Mesenchymal stem cell (in vitro differentiated cells and primary cell): ENCODE measurements around the gene RASGRF2.
A peak's percentile ranks its signal among the peaks of the same experiment; 100 is the strongest.

ENCODE experiments used
- DNase-seq: peaks from one replicate; pipeline ENCODE4 v3.0.0-alpha.2; 2013
- H2AFZ ChIP-seq: one replicate; pipeline ENCODE4 v1.6.1; 2013; ENCODE audit warnings: low read depth, mild to moderate bottlenecking, control low read depth, inconsistent platforms, low read length, moderate library complexity
- H2AK5ac ChIP-seq: 2 replicates; pipeline ENCODE4 v1.6.1; 2013; ENCODE audit warnings: low read length, moderate library complexity, mild to moderate bottlenecking, inconsistent platforms; ENCODE audit not compliant: severe bottlenecking
- H2BK120ac ChIP-seq: one replicate; pipeline ENCODE4 v1.6.1; 2013; ENCODE audit warnings: low read depth, mild to moderate bottlenecking, inconsistent platforms, low read length, moderate library complexity
- H2BK12ac ChIP-seq, 2 experiments: one replicate each; pipeline ENCODE4 v1.6.1; 2013; ENCODE audit warnings: inconsistent platforms in 2 of 2, low read length in 2 of 2, mild to moderate bottlenecking in 2 of 2, moderate library complexity in 2 of 2, control low read depth in 1 of 2
- H2BK15ac ChIP-seq: one replicate; pipeline ENCODE4 v1.6.1; 2013; ENCODE audit warnings: mild to moderate bottlenecking, low read depth, inconsistent platforms; ENCODE audit not compliant: poor library complexity, severe bottlenecking
- H2BK5ac ChIP-seq: 2 replicates; pipeline ENCODE4 v1.6.1; 2013; ENCODE audit warnings: low read depth, mild to moderate bottlenecking, low read length, control low read depth, inconsistent platforms; ENCODE audit not compliant: poor library complexity, severe bottlenecking
- H3K14ac ChIP-seq, 2 experiments: one replicate each; pipeline ENCODE4 v1.6.1; 2013; ENCODE audit warnings: inconsistent platforms in 2 of 2, low read length in 2 of 2, control low read depth in 1 of 2, mild to moderate bottlenecking in 1 of 2, moderate library complexity in 1 of 2
- H3K18ac ChIP-seq, 2 experiments: one replicate each; pipeline ENCODE4 v1.6.1; 2013; ENCODE audit warnings: inconsistent platforms in 2 of 2, low read length in 2 of 2, control low read depth in 1 of 2, low read depth in 1 of 2, mild to moderate bottlenecking in 1 of 2
- H3K23ac ChIP-seq, 2 experiments: one replicate each; pipeline ENCODE4 v1.6.1; 2013; ENCODE audit warnings: inconsistent platforms in 2 of 2, low read length in 2 of 2, mild to moderate bottlenecking in 2 of 2, moderate library complexity in 2 of 2, control low read depth in 1 of 2
- H3K27ac ChIP-seq: 2 replicates; pipeline ENCODE4 v1.5.1; 2013; ENCODE audit warnings: mild to moderate bottlenecking, moderate library complexity, low read length, control low read depth, inconsistent platforms; ENCODE audit not compliant: poor library complexity, severe bottlenecking
- H3K27me3 ChIP-seq, 2 experiments: 2 replicates each; pipeline versions ENCODE4 v1.6.1 to v1.7.0; 2013; ENCODE audit warnings: low read length in 2 of 2, mild to moderate bottlenecking in 2 of 2, moderate library complexity in 2 of 2, control low read depth in 1 of 2, inconsistent platforms in 1 of 2; ENCODE audit not compliant: control insufficient read depth in 1 of 2, insufficient read depth in 1 of 2
- H3K36me3 ChIP-seq, 2 experiments: 2 replicates each; pipeline versions ENCODE4 v1.6.1 to v1.7.0; 2013; ENCODE audit warnings: low read length in 2 of 2, control low read depth in 1 of 2, inconsistent platforms in 1 of 2, low read depth in 1 of 2, mild to moderate bottlenecking in 1 of 2; ENCODE audit not compliant: insufficient read depth in 2 of 2, control insufficient read depth in 1 of 2
- H3K4ac ChIP-seq, 2 experiments: one replicate each; pipeline ENCODE4 v1.6.1; 2013; ENCODE audit warnings: inconsistent platforms in 2 of 2, low read length in 2 of 2, mild to moderate bottlenecking in 2 of 2, moderate library complexity in 2 of 2, control low read depth in 1 of 2, low read depth in 1 of 2
- H3K4me1 ChIP-seq: 2 replicates; pipeline ENCODE4 v1.6.1; 2013; ENCODE audit warnings: low read depth, low read length, control low read depth; ENCODE audit not compliant: control insufficient read depth, insufficient read depth
- H3K4me2 ChIP-seq: 2 replicates; pipeline ENCODE4 v1.6.1; 2013; ENCODE audit warnings: low read length, mild to moderate bottlenecking, inconsistent platforms; ENCODE audit not compliant: poor library complexity, severe bottlenecking
- H3K4me3 ChIP-seq, 2 experiments: 2 replicates each; pipeline versions ENCODE4 v1.5.1 to v1.7.0; 2013; ENCODE audit warnings: low read length in 2 of 2, mild to moderate bottlenecking in 2 of 2, control low read depth in 1 of 2, low read depth in 1 of 2; ENCODE audit not compliant: insufficient read depth in 1 of 2
- H3K79me1 ChIP-seq: replicated peaks from 2 replicates; pipeline ENCODE4 v1.6.1; 2013; ENCODE audit warnings: mild to moderate bottlenecking, control low read depth, low read length, inconsistent platforms; ENCODE audit not compliant: poor library complexity, severe bottlenecking
- H3K9ac ChIP-seq: 2 replicates; pipeline ENCODE4 v1.7.0; 2013; ENCODE audit warnings: mild to moderate bottlenecking, low read length, moderate library complexity
- H3K9me3 ChIP-seq: 2 replicates; pipeline ENCODE4 v1.7.0; 2013; ENCODE audit warnings: mild to moderate bottlenecking, low read length; ENCODE audit not compliant: control insufficient read depth
- H4K8ac ChIP-seq: one replicate; pipeline ENCODE4 v1.6.1; 2013; ENCODE audit warnings: inconsistent platforms, mild to moderate bottlenecking, low read length, moderate library complexity
- H4K91ac ChIP-seq: one replicate; pipeline ENCODE4 v1.6.1; 2013; ENCODE audit warnings: mild to moderate bottlenecking, low read length, inconsistent platforms
- WGBS: methylation state at CpG from one replicate; pipeline ENCODE4 v1.1.7; 2013; ENCODE audit warnings: mixed read lengths; 5-methylcytosine and 5-hydroxymethylcytosine counted together

The RASGRF2 gene

DNA sequence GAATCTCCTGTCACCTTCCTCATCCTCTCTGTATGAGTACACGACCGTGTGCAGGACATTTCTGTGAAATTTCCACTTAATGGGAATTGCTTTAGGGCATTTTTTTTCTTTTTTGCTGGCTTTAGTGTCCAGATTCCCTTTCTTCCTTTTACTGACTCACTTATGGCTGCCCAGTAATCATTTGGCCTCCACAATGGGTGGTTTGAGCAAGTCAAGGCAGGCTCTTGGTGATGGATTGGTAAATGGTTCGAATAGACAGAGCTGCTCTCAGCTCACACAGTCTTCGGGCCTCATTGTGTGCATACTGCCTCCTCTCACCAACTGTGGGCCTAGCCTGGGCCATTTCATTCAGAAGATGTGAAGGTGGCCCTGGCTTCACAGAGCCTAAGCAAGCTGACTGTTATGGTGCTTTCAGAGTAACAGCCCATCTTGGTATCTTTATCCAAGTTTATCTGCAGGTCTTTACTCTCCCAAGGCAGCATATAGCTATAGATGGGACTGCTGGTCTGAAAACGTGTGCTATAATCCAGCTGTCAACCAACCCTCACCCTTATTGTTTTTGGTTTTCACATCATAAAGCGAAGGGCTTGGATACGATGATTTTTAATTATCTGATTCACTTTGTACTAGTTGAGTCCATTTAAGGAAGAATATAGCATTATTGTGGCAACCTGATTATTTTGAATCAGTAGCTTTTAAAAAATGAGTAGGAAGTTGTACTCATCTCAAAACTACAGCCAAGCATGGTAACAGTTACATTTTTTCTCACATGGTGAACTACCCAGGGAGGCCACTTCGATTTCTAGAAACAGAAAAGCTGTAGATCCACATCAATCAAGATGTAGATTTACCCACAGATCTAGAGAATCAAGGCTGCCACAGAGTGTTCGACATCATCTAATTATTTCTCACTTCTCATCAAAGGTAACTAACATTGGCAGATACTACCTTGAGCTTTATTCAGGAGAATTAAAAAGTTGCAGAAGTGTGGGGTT, 222.5 kb downstream of the RASGRF2 start:
- H3K9me3 ChIP-seq, result no peaks in the 10 kb centered on the region
- no peak overlapping the region for H2AFZ ChIP-seq
- H3K79me1 ChIP-seq, result no peaks in the 10 kb centered on the region
- H3K4ac ChIP-seq, result no peak overlapping the region
- no peak overlapping the region for H2BK5ac ChIP-seq
- H3K36me3 ChIP-seq, result no peaks in the 10 kb centered on the region
- no peak overlapping the region for H3K23ac ChIP-seq
- H3K9ac ChIP-seq, result no peak overlapping the region
- WGBS, result 87% methylated on average over 6 of the region's 9 CpGs
- H4K8ac ChIP-seq, result no peak overlapping the region
- DNase-seq, result no peak
- H3K27ac ChIP-seq, result no peak overlapping the region
- no peak overlapping the region for H3K14ac ChIP-seq
- no peak overlapping the region for H3K4me2 ChIP-seq
- H3K18ac ChIP-seq, result no peak overlapping the region
- H2AK5ac ChIP-seq, result no peak overlapping the region
- peaks cover 0 to 3% of the 10 kb centered on the region in 2 experiments for H3K27me3 ChIP-seq
- no peak overlapping the region for H4K91ac ChIP-seq
- H3K4me3 ChIP-seq, result no peak overlapping the region
- no peak overlapping the region for H2BK15ac ChIP-seq
- no peaks in the 10 kb centered on the region for H3K4me1 ChIP-seq
- H2BK120ac ChIP-seq, result no peak overlapping the region
- no peak overlapping the region for H2BK12ac ChIP-seq

GRCh38 chr5:81183811-81184748, 223.9 kb downstream of the RASGRF2 start:
- no peak overlapping the region for H2AFZ ChIP-seq
- no peak overlapping the region for H2BK5ac ChIP-seq
- peaks cover 0 to 3% of the 10 kb centered on the region in 2 experiments for H3K27me3 ChIP-seq
- WGBS, result 77% methylated on average over 10 of the region's 11 CpGs
- H3K4ac ChIP-seq, result no peak overlapping the region
- no peaks in the 10 kb centered on the region for H3K36me3 ChIP-seq
- H3K4me2 ChIP-seq, result no peak overlapping the region
- H3K9me3 ChIP-seq, result no peaks in the 10 kb centered on the region
- peak; percentile 10 for DNase-seq
- no peak overlapping the region for H3K4me3 ChIP-seq
- H3K23ac ChIP-seq, result no peak overlapping the region
- H3K4me1 ChIP-seq, result peaks cover 2% of the 10 kb centered on the region
- no peak overlapping the region for H3K9ac ChIP-seq
- H2AK5ac ChIP-seq, result no peak overlapping the region
- no peak overlapping the region for H3K27ac ChIP-seq
- no peak overlapping the region for H2BK120ac ChIP-seq
- H3K14ac ChIP-seq, result no peak overlapping the region
- no peak overlapping the region for H2BK12ac ChIP-seq
- no peak overlapping the region for H4K91ac ChIP-seq
- H4K8ac ChIP-seq, result no peak overlapping the region
- no peak overlapping the region for H3K18ac ChIP-seq
- no peak overlapping the region for H2BK15ac ChIP-seq
- H3K79me1 ChIP-seq, result no peaks in the 10 kb centered on the region

DNA sequence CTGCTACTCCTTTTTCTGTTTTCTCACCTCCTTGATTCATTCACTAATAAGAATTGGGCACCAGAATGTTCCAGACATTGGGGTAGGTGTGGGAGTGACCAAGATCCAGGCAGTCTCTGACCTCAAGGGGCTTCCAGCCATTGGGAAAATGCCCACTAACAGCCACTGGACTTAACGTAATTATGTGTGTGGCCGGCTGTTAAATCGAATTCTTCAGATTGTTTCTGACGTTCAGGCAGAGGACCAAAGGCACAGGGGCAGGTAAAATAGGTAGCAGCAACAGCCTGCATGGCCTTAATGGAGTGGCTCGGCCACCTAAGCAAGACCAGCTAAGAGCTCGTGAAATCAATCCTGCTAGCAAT, 224.6 kb downstream of the RASGRF2 start:
- Histone ChIP-seq H3K14ac (no peak overlapping the region), H3K27me3 (peaks cover 0 to 3% of the 10 kb centered on the region in 2 experiments), H3K9ac (no peak overlapping the region), H3K36me3 (no peaks in the 10 kb centered on the region), H2AFZ (no peak overlapping the region), H3K4me3 (no peak overlapping the region), H2BK5ac (no peak overlapping the region), H4K8ac (no peak overlapping the region), H2BK15ac (no peak overlapping the region), H3K4me2 (no peak overlapping the region), H3K4ac (no peak overlapping the region), H3K9me3 (no peaks in the 10 kb centered on the region), H2BK12ac (no peak overlapping the region), H3K23ac (no peak overlapping the region), H2BK120ac (no peak overlapping the region), H3K27ac (no peak overlapping the region), H4K91ac (no peak overlapping the region), H3K4me1 (peaks cover 3% of the 10 kb centered on the region), H3K79me1 (no peaks in the 10 kb centered on the region), H3K18ac (no peak overlapping the region), H2AK5ac (no peak overlapping the region)
- WGBS, result 91% methylated on average over 6 of the region's 6 CpGs
- DNase-seq, result no peak

DNA sequence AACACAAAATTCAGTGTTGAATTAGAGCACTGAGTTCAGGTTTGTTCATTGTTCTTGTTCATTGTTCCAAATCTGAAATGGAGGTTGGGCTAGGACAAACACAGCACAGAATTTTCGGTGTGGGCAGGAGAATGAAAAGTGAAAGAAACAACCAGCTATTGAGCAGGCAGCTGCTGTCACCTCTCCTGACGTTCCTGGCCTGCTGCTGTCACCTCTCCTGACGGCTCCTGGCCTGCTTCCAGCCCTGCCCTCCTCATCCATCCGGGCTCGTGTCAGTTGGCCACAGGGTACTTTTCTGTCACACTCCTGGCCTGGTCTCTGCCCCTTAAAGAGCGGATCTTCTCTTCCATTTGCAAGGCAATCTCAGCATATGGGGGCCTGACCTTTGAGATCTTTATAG, 227.7 kb downstream of the RASGRF2 start:
- DNase-seq, result no peak
- H2AFZ ChIP-seq, result no peak overlapping the region
- H2BK120ac ChIP-seq, result no peak overlapping the region
- H3K14ac ChIP-seq, result no peak overlapping the region
- H3K36me3 ChIP-seq, result no peaks in the 10 kb centered on the region
- H2AK5ac ChIP-seq, result no peak overlapping the region
- no peak overlapping the region for H4K91ac ChIP-seq
- no peak overlapping the region for H3K23ac ChIP-seq
- no peak overlapping the region for H3K9ac ChIP-seq
- no peak overlapping the region for H4K8ac ChIP-seq
- H2BK5ac ChIP-seq, result no peak overlapping the region
- peaks cover 0 to 8% of the 10 kb centered on the region in 2 experiments for H3K27me3 ChIP-seq
- no peak overlapping the region for H3K18ac ChIP-seq
- peaks cover 3% of the 10 kb centered on the region for H3K4me1 ChIP-seq
- no peaks in the 10 kb centered on the region for H3K79me1 ChIP-seq
- H3K4me2 ChIP-seq, result no peak overlapping the region
- no peak overlapping the region for H3K4ac ChIP-seq
- H3K27ac ChIP-seq, result no peak overlapping the region
- no peak overlapping the region for H3K4me3 ChIP-seq
- no peak overlapping the region for H2BK12ac ChIP-seq
- WGBS, result 77% methylated on average over 6 of the region's 6 CpGs
- H2BK15ac ChIP-seq, result no peak overlapping the region
- no peaks in the 10 kb centered on the region for H3K9me3 ChIP-seq
